ENCODE measurements around the gene C4BPB. TPM values are rescaled to one million over a fixed set of nuclear protein-coding genes. Genes with fewer than 3 reads are reported as not detected.

Gene C4BPB
- polyA plus RNA-seq, 1 experiment: not detected

GRCh38 chr1:207091200-207091908 is 2.7 kb downstream of the C4BPB start:
- no peak for DNase-seq (ENCODE audit: low read depth)
- ChIA-PET POLR2A (interaction anchor here (0.6 kb wide), 1 partner anchor 46 kb away, joined by 6 read pairs; no protein-coding TSS in a partner anchor), CTCF (interaction anchor here (1.2 kb wide), 1 partner anchor 13 kb away, joined by 3 read pairs; no protein-coding TSS in a partner anchor)
- no peaks in the 10 kb centered on the region for H3K36me3 ChIP-seq (ENCODE audit: control insufficient read depth, insufficient read depth, low read length)
- TF ChIP-seq, protein P1, sequence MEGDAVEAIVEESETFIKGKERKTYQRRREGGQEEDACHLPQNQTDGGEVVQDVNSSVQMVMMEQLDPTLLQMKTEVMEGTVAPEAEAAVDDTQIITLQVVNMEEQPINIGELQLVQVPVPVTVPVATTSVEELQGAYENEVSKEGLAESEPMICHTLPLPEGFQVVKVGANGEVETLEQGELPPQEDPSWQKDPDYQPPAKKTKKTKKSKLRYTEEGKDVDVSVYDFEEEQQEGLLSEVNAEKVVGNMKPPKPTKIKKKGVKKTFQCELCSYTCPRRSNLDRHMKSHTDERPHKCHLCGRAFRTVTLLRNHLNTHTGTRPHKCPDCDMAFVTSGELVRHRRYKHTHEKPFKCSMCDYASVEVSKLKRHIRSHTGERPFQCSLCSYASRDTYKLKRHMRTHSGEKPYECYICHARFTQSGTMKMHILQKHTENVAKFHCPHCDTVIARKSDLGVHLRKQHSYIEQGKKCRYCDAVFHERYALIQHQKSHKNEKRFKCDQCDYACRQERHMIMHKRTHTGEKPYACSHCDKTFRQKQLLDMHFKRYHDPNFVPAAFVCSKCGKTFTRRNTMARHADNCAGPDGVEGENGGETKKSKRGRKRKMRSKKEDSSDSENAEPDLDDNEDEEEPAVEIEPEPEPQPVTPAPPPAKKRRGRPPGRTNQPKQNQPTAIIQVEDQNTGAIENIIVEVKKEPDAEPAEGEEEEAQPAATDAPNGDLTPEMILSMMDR (IDR thresholded peaks at IDR 0.05; ENCODE audit: insufficient read depth, low read depth, low read length): no peak
- H3K4me3 ChIP-seq (ENCODE audit: low read depth, low read length): no peak overlapping the region
- H3K27me3 ChIP-seq (ENCODE audit: control insufficient read depth, insufficient read depth, low read length): no peaks in the 10 kb centered on the region

- CTCF ChIA-PET: interaction anchor here (1.4 kb wide), 2 partner anchors 9 to 311 kb away, joined by 3 to 8 read pairs; no protein-coding TSS in a partner anchor
- TF ChIP-seq, protein P1 (IDR thresholded peaks at IDR 0.05; ENCODE audit: insufficient read depth, low read depth, low read length): no peak
These were observed 5.3 kb downstream of the C4BPB start for GRCh38 chr1:207093944-207094343.

DNA sequence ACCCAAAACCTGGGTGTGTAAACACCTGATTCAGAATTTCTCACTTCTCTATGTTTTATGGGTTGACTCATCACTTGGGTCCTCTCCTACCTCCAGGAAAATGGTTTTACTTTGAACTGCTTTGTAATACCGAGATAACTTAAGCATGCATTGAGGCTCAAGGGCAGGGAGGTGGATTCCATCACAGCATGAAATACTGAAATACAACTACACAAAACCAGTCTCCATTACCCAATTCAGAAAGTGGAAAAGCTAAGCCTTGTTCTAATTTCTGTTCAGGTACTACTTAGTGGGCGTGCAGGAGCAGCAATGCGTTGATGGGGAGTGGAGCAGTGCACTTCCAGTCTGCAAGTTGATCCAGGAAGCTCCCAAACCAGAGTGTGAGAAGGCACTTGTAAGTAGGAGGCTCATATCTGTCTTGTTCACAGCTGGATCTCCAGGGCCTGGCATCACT is 9.2 kb downstream of the C4BPB start:
- H3K4me3 ChIP-seq (ENCODE audit: low read depth, low read length): no peak overlapping the region
- DNase-seq (ENCODE audit: low read depth): no peak
- POLR2A ChIA-PET: no interaction called here
- H3K36me3 ChIP-seq (ENCODE audit: control insufficient read depth, insufficient read depth, low read length): no peaks in the 10 kb centered on the region
- H3K27me3 ChIP-seq (ENCODE audit: control insufficient read depth, insufficient read depth, low read length): no peaks in the 10 kb centered on the region; the same call in 1 of the 2 replicates
- TF ChIP-seq, protein P1 (IDR thresholded peaks at IDR 0.05; ENCODE audit: insufficient read depth, low read depth, low read length): no peak
- CTCF ChIA-PET: interaction anchor here (1.6 kb wide), 1 partner anchor 307 kb away, joined by 3 read pairs; no protein-coding TSS in a partner anchor

More at GRCh38 chr1:207093944-207094343, 5.3 kb downstream of the C4BPB start:
- H3K36me3 ChIP-seq (ENCODE audit: control insufficient read depth, insufficient read depth, low read length): no peaks in the 10 kb centered on the region
- H3K4me3 ChIP-seq (ENCODE audit: low read depth, low read length): no peak overlapping the region
- no peaks in the 10 kb centered on the region; the same call in 1 of the 2 replicates for H3K27me3 ChIP-seq (ENCODE audit: control insufficient read depth, insufficient read depth, low read length)
- POLR2A ChIA-PET: no interaction called here
- DNase-seq (ENCODE audit: low read depth): no peak

DNA sequence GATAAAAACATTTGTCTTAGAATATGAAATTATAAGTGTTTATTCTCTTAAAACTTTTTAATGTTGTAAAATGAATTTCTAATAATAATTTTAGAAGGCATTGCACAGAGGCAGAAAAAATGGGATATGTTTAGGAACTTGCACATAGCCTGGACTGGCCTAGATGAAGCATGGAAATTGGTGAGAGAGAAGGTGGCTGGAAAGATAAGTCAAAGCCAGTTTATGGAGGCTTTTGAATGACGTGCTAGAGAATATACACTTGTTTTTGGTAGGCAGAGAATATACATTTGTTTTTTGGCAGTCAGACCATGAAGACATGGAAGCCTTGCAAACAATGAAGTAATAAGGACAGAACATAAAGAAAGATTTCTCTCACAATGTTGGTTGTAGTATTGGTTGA is 13.1 kb downstream of the C4BPB start:
- DNase-seq (ENCODE audit: low read depth): no peak
- POLR2A ChIA-PET: no interaction called here
- Histone ChIP-seq H3K36me3 (ENCODE audit: control insufficient read depth, insufficient read depth, low read length) (no peaks in the 10 kb centered on the region), H3K27me3 (ENCODE audit: control insufficient read depth, insufficient read depth, low read length) (no peaks in the 10 kb centered on the region), H3K4me3 (ENCODE audit: low read depth, low read length) (no peak overlapping the region)
- CTCF ChIA-PET: interaction anchor here (1.1 kb wide), 1 partner anchor 16 kb away, joined by 3 read pairs; no protein-coding TSS in a partner anchor
- TF ChIP-seq, protein P1 (IDR thresholded peaks at IDR 0.05; ENCODE audit: insufficient read depth, low read depth, low read length): no peak

- TF ChIP-seq, protein P1 (IDR thresholded peaks at IDR 0.05; ENCODE audit: insufficient read depth, low read depth, low read length): no peak
- DNase-seq (ENCODE audit: low read depth): no peak
- H3K27me3 ChIP-seq (ENCODE audit: control insufficient read depth, insufficient read depth, low read length): no peaks in the 10 kb centered on the region
- POLR2A ChIA-PET: no interaction called here
- CTCF ChIA-PET: no interaction called here
- H3K4me3 ChIP-seq (ENCODE audit: low read depth, low read length): no peak overlapping the region
- no peaks in the 10 kb centered on the region for H3K36me3 ChIP-seq (ENCODE audit: control insufficient read depth, insufficient read depth, low read length)
These were observed 13.5 kb downstream of the C4BPB start for GRCh38 chr1:207102146-207102545.
